Brain microvascular endothelial cell (primary cell): ENCODE measurements around the gene IGSF23.

Experiments
- DNase-seq: peaks from one replicate; pipeline ENCODE4 v3.0.0-alpha.2; 2020
- H3K27ac ChIP-seq: fragments of 250-450 bp; sonication (Bioruptor Pico); 2 replicates; pipeline ENCODE4 v1.5.1; 2020; ENCODE audit warnings: mild to moderate bottlenecking, moderate library complexity
- H3K27me3 ChIP-seq: fragments of 250-450 bp; sonication (Bioruptor Pico); replicated peaks from 2 replicates; pipeline ENCODE4 v1.5.1; 2020; ENCODE audit warnings: mild to moderate bottlenecking
- H3K36me3 ChIP-seq: fragments of 250-450 bp; sonication (Bioruptor Pico); replicated peaks from 2 replicates; pipeline ENCODE4 v1.5.1; 2020; ENCODE audit warnings: mild to moderate bottlenecking
- H3K4me3 ChIP-seq: 2 replicates; pipeline ENCODE4 v1.5.1; 2011; ENCODE audit warnings: low read depth, mild to moderate bottlenecking, control low read depth, low read length, moderate library complexity
- CTCF ChIP-seq: IDR thresholded peaks from 2 replicates; pipeline ENCODE4 v1.5.1; 2011; ENCODE audit warnings: low read depth, mild to moderate bottlenecking, moderate library complexity, low read length, control low read depth, inconsistent platforms; ENCODE audit errors: missing control alignments
- in situ Hi-C: cut with HindIII; loops from 2 replicates; pipeline ENCODE4 v1.10.0; 2017; ENCODE audit warnings: low sequenced_read_pairs, low pct_ligation_motif_present

IGSF23 gene

GRCh38 chr19:44684892-44685863 is 71.8 kb downstream of the IGSF23 start:
- Histone ChIP-seq H3K4me3 (no peak overlapping the region), H3K36me3 (no peaks in the 10 kb centered on the region), H3K27ac (peak overlapping the region; percentile 64), H3K27me3 (no peaks in the 10 kb centered on the region)
- DNase-seq, result peak; percentile 94
- TF ChIP-seq CTCF, result no peak
- in situ Hi-C loops, result no loop called here

- in situ Hi-C loops, result no loop called here
- no peak for TF ChIP-seq CTCF
- Histone ChIP-seq H3K4me3 (no peak overlapping the region), H3K27ac (peak overlapping the region; percentile 64), H3K36me3 (no peaks in the 10 kb centered on the region), H3K27me3 (no peaks in the 10 kb centered on the region)
- DNase-seq, result peak; percentile 45
Observed at GRCh38 chr19:44685877-44686276, 72.5 kb downstream of the IGSF23 start.
